WERI-Rb-1 (cell line): Measurements from ENCODE around the gene TENM4.

Experiments
- DNase-seq: peaks from one replicate; pipeline ENCODE4 v3.0.0-alpha.2; 2020
- H3K27ac ChIP-seq: fragments of 250-450 bp; sonication (Bioruptor Pico); 2 replicates; pipeline ENCODE4 v1.5.1; 2020; ENCODE audit warnings: mild to moderate bottlenecking, moderate library complexity
- H3K27me3 ChIP-seq: fragments of 250-450 bp; sonication (Bioruptor Pico); 2 replicates; pipeline ENCODE4 v1.5.1; 2021; ENCODE audit warnings: mild to moderate bottlenecking, low read depth, moderate library complexity; ENCODE audit not compliant: insufficient read depth, severe bottlenecking
- H3K36me3 ChIP-seq: fragments of 250-450 bp; sonication (Bioruptor Pico); 2 replicates; pipeline ENCODE4 v1.5.1; 2020; ENCODE audit warnings: mild to moderate bottlenecking, moderate library complexity
- H3K4me3 ChIP-seq: 2 replicates; pipeline ENCODE4 v1.5.1; 2011; ENCODE audit warnings: low read depth, mild to moderate bottlenecking, control low read depth, low read length
- H3K9me3 ChIP-seq: fragments of 250-450 bp; sonication (Bioruptor Pico); 2 replicates; pipeline ENCODE4 v1.5.1; 2021; ENCODE audit warnings: mild to moderate bottlenecking, moderate library complexity; ENCODE audit not compliant: severe bottlenecking
- TF ChIP-seq, protein P1 (sequence below): IDR thresholded peaks from 2 replicates; pipeline ENCODE4 v1.5.1; 2011; ENCODE audit warnings: low read depth, mild to moderate bottlenecking, control low read depth, inconsistent platforms, low read length

TENM4 gene

DNA sequence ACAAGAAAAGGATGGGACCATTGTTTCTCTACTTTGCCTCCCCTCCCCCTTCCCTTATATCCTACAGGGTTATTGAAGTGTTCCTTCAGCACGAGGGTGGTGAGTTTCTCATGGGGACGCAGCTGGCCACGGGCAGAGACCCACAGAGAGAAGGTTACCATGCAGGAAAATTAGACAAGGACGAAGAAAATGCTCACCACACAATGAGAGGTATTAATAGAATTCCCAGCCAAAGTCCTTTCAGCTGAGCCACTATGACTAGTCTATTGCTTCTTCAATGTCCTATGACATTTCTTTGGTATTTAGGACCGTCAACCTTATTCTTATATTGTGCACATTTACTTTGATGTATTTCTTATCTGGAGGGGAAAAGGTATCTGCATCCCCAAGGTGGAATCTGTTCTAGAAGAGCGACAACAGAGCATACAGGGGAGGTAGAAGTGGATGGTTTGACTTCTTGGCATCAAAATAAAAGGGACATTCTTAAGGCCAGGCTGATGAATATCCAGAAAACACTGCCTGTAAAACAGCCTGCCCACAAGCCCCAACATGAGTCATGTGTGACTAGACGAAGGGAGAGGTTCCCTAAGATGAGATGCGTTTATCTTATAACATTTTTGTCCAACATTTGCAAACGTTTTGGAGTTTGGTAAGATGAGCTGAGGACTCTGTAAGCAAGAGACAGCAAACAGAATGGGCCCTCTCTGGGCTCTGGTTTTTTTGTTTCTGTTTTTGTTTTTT is 656.3 kb downstream of the TENM4 start:
- TF ChIP-seq, protein P1, sequence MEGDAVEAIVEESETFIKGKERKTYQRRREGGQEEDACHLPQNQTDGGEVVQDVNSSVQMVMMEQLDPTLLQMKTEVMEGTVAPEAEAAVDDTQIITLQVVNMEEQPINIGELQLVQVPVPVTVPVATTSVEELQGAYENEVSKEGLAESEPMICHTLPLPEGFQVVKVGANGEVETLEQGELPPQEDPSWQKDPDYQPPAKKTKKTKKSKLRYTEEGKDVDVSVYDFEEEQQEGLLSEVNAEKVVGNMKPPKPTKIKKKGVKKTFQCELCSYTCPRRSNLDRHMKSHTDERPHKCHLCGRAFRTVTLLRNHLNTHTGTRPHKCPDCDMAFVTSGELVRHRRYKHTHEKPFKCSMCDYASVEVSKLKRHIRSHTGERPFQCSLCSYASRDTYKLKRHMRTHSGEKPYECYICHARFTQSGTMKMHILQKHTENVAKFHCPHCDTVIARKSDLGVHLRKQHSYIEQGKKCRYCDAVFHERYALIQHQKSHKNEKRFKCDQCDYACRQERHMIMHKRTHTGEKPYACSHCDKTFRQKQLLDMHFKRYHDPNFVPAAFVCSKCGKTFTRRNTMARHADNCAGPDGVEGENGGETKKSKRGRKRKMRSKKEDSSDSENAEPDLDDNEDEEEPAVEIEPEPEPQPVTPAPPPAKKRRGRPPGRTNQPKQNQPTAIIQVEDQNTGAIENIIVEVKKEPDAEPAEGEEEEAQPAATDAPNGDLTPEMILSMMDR = no peak
- no peak for DNase-seq
- Histone ChIP-seq H3K27me3 (no peaks in the 10 kb centered on the region), H3K4me3 (no peak overlapping the region), H3K27ac (no peak overlapping the region), H3K36me3 (no peaks in the 10 kb centered on the region), H3K9me3 (no peaks in the 10 kb centered on the region)

DNA sequence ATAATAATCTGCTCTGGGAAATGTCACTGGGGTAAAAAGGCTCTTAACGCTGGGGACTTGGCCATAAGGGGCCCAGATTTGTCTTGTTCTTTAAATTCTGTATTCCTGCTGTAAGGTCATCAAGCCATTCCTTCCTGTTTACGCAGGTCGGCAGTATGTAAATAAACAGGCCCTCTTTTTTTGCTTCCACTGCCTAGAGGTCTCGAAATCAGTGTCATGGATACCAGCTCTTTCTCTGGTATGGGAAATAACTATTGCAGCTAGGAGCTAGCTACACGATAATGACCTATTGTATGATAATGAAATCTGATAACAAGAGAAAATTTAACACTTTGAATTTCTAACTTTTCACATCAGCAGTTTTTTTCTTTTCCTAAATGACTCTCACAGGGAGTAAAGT is 657.0 kb downstream of the TENM4 start:
- Histone ChIP-seq H3K4me3 (no peak overlapping the region), H3K27me3 (peaks cover 2% of the 10 kb centered on the region), H3K9me3 (no peaks in the 10 kb centered on the region), H3K36me3 (no peaks in the 10 kb centered on the region), H3K27ac (no peak overlapping the region)
- TF ChIP-seq, protein P1 = no peak
- DNase-seq = no peak

DNA sequence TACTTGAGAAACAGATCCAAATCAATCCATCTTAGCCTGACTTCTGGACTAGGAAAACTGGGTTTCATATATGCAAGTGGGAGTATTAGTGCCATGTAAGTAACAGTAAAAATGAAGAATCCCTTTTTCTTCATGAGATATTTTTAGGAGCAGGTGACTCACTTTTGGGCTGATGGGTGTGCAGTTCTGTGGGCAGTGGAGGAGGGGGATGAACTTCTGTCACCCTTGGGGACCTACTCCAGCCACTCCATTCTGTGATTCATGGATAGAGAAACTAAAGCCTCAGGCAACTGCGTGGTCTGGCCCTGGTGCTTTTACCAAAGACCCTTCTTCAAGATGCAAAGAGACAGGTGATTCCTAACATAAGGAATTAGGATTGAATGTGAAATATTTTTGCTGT is 657.5 kb downstream of the TENM4 start:
- Histone ChIP-seq H3K27ac (no peak overlapping the region), H3K9me3 (no peaks in the 10 kb centered on the region), H3K4me3 (no peak overlapping the region), H3K27me3 (peaks cover 2% of the 10 kb centered on the region), H3K36me3 (no peaks in the 10 kb centered on the region)
- TF ChIP-seq, protein P1 = no peak
- DNase-seq = no peak

DNA sequence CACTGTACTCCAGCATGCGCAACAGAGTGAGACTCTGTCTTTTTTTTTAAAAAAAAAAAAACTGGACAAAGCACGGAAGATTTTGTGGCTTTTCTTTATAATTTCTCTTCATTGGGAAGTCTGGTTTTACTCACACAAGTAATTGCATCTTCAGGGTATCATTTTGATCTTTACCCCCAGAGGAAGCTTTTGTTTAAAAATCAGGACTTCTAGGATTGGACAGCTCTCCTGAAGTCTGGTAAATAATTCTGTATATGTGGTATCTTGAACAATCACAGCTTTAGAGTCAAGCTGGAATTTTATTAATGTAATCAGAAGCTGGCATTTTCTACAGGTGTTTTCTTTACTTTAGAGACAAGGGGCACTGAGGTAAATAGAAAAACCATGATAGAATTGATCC is 658.1 kb downstream of the TENM4 start:
- TF ChIP-seq, protein P1 = no peak
- Histone ChIP-seq H3K9me3 (no peaks in the 10 kb centered on the region), H3K36me3 (no peaks in the 10 kb centered on the region), H3K4me3 (no peak overlapping the region), H3K27me3 (peaks cover 2% of the 10 kb centered on the region), H3K27ac (no peak overlapping the region)
- DNase-seq = no peak

DNA sequence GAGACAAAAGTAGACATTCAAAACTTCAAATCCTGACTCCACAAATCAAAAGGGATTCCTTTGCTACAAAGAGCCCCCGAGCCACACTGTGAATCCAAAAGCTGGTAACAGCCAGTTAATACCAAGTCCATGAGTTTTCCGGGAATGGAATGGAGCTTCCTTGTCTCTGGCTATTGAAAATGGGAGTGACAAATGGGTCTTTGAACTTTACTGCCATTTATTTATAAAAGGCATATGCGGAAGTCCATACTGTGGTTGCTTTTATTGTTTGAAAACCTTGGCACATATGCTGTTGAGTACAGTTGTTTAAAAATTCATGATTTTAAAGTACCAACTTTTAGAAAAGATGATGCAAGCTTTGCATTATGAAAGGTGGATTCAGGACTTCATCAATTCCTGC is 659.9 kb downstream of the TENM4 start:
- H3K36me3 ChIP-seq = no peaks in the 10 kb centered on the region
- H3K27ac ChIP-seq = no peak overlapping the region
- peaks cover 2% of the 10 kb centered on the region for H3K27me3 ChIP-seq
- H3K9me3 ChIP-seq = no peaks in the 10 kb centered on the region
- TF ChIP-seq, protein P1 = no peak
- DNase-seq = no peak
- H3K4me3 ChIP-seq = no peak overlapping the region

DNA sequence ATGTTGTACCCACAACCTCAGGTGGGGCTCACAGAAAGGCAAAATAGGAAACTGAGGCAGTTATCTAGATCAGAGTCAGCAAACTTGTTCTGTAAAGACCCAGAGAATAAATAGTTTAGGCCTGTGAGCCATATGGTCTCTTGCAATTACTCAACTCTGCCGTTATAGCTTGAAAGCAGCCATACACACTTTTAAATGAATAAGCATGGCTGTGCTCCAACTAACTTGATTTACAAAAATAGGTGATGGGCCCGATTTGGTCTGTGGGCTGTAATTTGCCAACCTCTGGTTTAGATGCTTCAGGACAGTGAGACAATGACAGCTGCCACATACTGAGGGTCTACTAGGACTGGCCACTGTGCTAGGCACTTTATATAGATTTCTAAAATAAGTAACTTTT is 667.3 kb downstream of the TENM4 start:
- Histone ChIP-seq H3K27ac (no peak overlapping the region), H3K4me3 (no peak overlapping the region), H3K27me3 (peaks cover 29% of the 10 kb centered on the region), H3K9me3 (no peaks in the 10 kb centered on the region), H3K36me3 (no peaks in the 10 kb centered on the region)
- TF ChIP-seq, protein P1 = no peak
- no peak for DNase-seq
